Activated CD4-positive, alpha-beta T cell treated with anti-CD3 and anti-CD28 coated beads, Interleukin-2, amount 10 ng/mL, durations not matched to agents 24 days and 14 days (primary cell): ENCODE results near the gene TRMT61A. TPM values are rescaled to one million over a fixed set of nuclear protein-coding genes. Genes with fewer than 3 reads are reported as not detected.

Experiments used
- DNase-seq: peaks from one replicate; pipeline ENCODE4 v3.0.0; 2022
- H3K27ac Mint-ChIP-seq: one replicate; pipeline ENCODE4 v1.8.0; 2022; ENCODE audit warnings: mild to moderate bottlenecking, mixed read lengths
- H3K27me3 Mint-ChIP-seq: one replicate; pipeline ENCODE4 v1.8.0; 2022; ENCODE audit warnings: mixed read lengths
- H3K36me3 Mint-ChIP-seq: one replicate; pipeline ENCODE4 v1.8.0; 2022; ENCODE audit warnings: low read depth, mild to moderate bottlenecking, mixed read lengths
- H3K4me1 Mint-ChIP-seq: one replicate; pipeline ENCODE4 v1.8.0; 2021; ENCODE audit warnings: mixed read lengths
- H3K4me3 Mint-ChIP-seq: one replicate; pipeline ENCODE4 v1.8.0; 2022; ENCODE audit warnings: mild to moderate bottlenecking, moderate library complexity, mixed read lengths
- H3K9me3 Mint-ChIP-seq: one replicate; pipeline ENCODE4 v1.8.0; 2021; ENCODE audit warnings: mixed read lengths
- intact Hi-C: fragments of 100-400 bp; cut with micrococcal nuclease; formaldehyde crosslinking; loops from one replicate; pipeline ENCODE4 v1.15.1; 2023
- total RNA-seq: library from RNA; stranded (reverse); gene quantifications from 2 replicates; pipeline ENCODE4 v1.2.3, GENCODE V29; 2022

Gene TRMT61A
- total RNA-seq, 1 donor from 2014 or later = 22.7 TPM

- Mint-ChIP-seq H3K4me3 (peak overlapping the region; percentile 35), H3K27me3 (peaks cover 1% of the 10 kb centered on the region), H3K36me3 (peaks cover 17% of the 10 kb centered on the region), H3K4me1 (peaks cover 28% of the 10 kb centered on the region), H3K27ac (peak overlapping the region; percentile 37), H3K9me3 (no peaks in the 10 kb centered on the region)
- DNase-seq = no peak
- intact Hi-C loops = no loop called here
Measured at GRCh38 chr14:103531421-103532215, 2.6 kb downstream of the TRMT61A start.

GRCh38 chr14:103532216-103533136, 3.5 kb downstream of the TRMT61A start:
- peak overlapping the region; percentile 37 for H3K27ac Mint-ChIP-seq
- H3K4me3 Mint-ChIP-seq = no peak overlapping the region
- no peaks in the 10 kb centered on the region for H3K9me3 Mint-ChIP-seq
- intact Hi-C loops = no loop called here
- no peak for DNase-seq
- H3K4me1 Mint-ChIP-seq = peaks cover 22% of the 10 kb centered on the region
- peaks cover 17% of the 10 kb centered on the region for H3K36me3 Mint-ChIP-seq
- H3K27me3 Mint-ChIP-seq = peaks cover 1% of the 10 kb centered on the region

- H3K27ac Mint-ChIP-seq = no peak overlapping the region
Measured at GRCh38 chr14:103533137-103533998, 4.4 kb downstream of the TRMT61A start.

GRCh38 chr14:103533999-103534575, 5.1 kb downstream of the TRMT61A start:
- DNase-seq = no peak
- Mint-ChIP-seq H3K4me3 (no peak overlapping the region), H3K4me1 (peaks cover 16% of the 10 kb centered on the region), H3K27me3 (peaks cover 1% of the 10 kb centered on the region), H3K27ac (no peak overlapping the region), H3K36me3 (peaks cover 14% of the 10 kb centered on the region), H3K9me3 (no peaks in the 10 kb centered on the region)
- intact Hi-C loops = no loop called here

More at GRCh38 chr14:103533137-103533998, 4.4 kb downstream of the TRMT61A start:
- intact Hi-C loops = no loop called here
- Mint-ChIP-seq H3K4me1 (peaks cover 16% of the 10 kb centered on the region), H3K9me3 (no peaks in the 10 kb centered on the region), H3K36me3 (peaks cover 17% of the 10 kb centered on the region), H3K27me3 (peaks cover 1% of the 10 kb centered on the region), H3K4me3 (no peak overlapping the region)
- DNase-seq = no peak

- peaks cover 11% of the 10 kb centered on the region for H3K36me3 Mint-ChIP-seq
- no peaks in the 10 kb centered on the region for H3K9me3 Mint-ChIP-seq
- DNase-seq = no peak
- no peak overlapping the region for H3K4me3 Mint-ChIP-seq
- intact Hi-C loops = no loop called here
- no peak overlapping the region for H3K27ac Mint-ChIP-seq
- H3K4me1 Mint-ChIP-seq = peaks cover 13% of the 10 kb centered on the region
- H3K27me3 Mint-ChIP-seq = no peaks in the 10 kb centered on the region
Measured at GRCh38 chr14:103534576-103535061, 5.6 kb downstream of the TRMT61A start.

- H3K27me3 Mint-ChIP-seq = no peaks in the 10 kb centered on the region
- peaks cover 9% of the 10 kb centered on the region for H3K36me3 Mint-ChIP-seq
- H3K4me1 Mint-ChIP-seq = peaks cover 8% of the 10 kb centered on the region
- H3K4me3 Mint-ChIP-seq = no peak overlapping the region
- H3K9me3 Mint-ChIP-seq = no peaks in the 10 kb centered on the region
- no peak overlapping the region for H3K27ac Mint-ChIP-seq
- intact Hi-C loops = no loop called here
- no peak for DNase-seq
Measured at GRCh38 chr14:103535081-103535890, 6.3 kb downstream of the TRMT61A start.

- Mint-ChIP-seq H3K4me3 (no peak overlapping the region), H3K36me3 (peaks cover 6% of the 10 kb centered on the region), H3K27ac (no peak overlapping the region), H3K27me3 (no peaks in the 10 kb centered on the region), H3K9me3 (no peaks in the 10 kb centered on the region), H3K4me1 (peaks cover 5% of the 10 kb centered on the region)
- intact Hi-C loops = no loop called here
- DNase-seq = no peak
Measured at GRCh38 chr14:103535891-103536565, 7.0 kb downstream of the TRMT61A start.

GRCh38 chr14:103536693-103537092, 7.7 kb downstream of the TRMT61A start:
- no peak overlapping the region for H3K4me3 Mint-ChIP-seq
- H3K4me1 Mint-ChIP-seq = peaks cover under 1% of the 10 kb centered on the region
- no peak overlapping the region for H3K27ac Mint-ChIP-seq
- H3K27me3 Mint-ChIP-seq = no peaks in the 10 kb centered on the region
- intact Hi-C loops = no loop called here
- H3K9me3 Mint-ChIP-seq = no peaks in the 10 kb centered on the region
- no peak for DNase-seq
- peaks cover 2% of the 10 kb centered on the region for H3K36me3 Mint-ChIP-seq

- Mint-ChIP-seq H3K27me3 (no peaks in the 10 kb centered on the region), H3K36me3 (no peaks in the 10 kb centered on the region), H3K27ac (no peak overlapping the region), H3K9me3 (no peaks in the 10 kb centered on the region), H3K4me1 (no peaks in the 10 kb centered on the region), H3K4me3 (no peak overlapping the region)
- intact Hi-C loops = no loop called here
- DNase-seq = no peak
Measured at GRCh38 chr14:103537175-103537990, 8.4 kb downstream of the TRMT61A start.

- H3K4me1 Mint-ChIP-seq = no peaks in the 10 kb centered on the region
- H3K27ac Mint-ChIP-seq = no peak overlapping the region
- H3K4me3 Mint-ChIP-seq = no peak overlapping the region
- no peaks in the 10 kb centered on the region for H3K27me3 Mint-ChIP-seq
- intact Hi-C loops = no loop called here
- DNase-seq = no peak
- H3K9me3 Mint-ChIP-seq = no peaks in the 10 kb centered on the region
- H3K36me3 Mint-ChIP-seq = no peaks in the 10 kb centered on the region
Measured at GRCh38 chr14:103538291-103539055, 9.5 kb downstream of the TRMT61A start.
